ENCODE data around the gene ACER2. TPM values are rescaled to one million over a fixed set of nuclear protein-coding genes. Genes with fewer than 3 reads are reported as not detected.
"Not testable (repeated sequence)": the region's sequence is repeated elsewhere in the genome, so short reads cannot be mapped to it uniquely, and the experiment has no call there.

ACER2 gene
- total and polyA plus RNA-seq, 2 experiments from 2014 or later: 1.1 to 6.3 TPM

DNA sequence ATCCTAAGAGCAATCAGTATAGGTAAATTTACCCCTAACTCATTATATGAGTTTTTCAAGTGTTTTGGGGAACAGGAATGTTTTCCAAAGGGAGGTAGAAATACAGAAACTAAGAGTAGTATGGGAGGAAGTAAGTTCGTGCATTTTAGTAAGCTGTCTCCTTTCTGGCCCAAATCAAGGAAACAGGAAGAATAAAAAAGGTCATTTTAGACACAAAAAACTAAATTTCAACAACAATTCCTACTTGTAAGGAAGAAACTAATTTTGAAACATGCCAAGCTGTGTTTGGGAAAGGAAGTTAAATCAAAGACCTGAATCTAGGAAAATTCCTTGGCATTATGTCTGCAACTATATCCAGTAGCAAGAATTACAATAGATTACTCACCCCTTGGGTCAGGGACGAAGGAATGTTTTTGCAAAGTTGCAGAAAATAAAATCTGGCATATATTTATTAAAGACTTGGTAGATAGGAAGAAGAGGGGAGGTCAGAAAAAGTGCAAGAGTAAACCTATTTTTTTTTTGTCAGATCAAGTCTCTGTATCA lies 22.2 kb upstream of the ACER2 start:
- no peak for DNase-seq (ENCODE audit: low spot score)
- TF ChIP-seq EZH2phosphoT487 (IDR thresholded peaks at IDR 0.05; ENCODE audit: low read depth, severe bottlenecking, unreplicated experiment) (no peak), EZH2 (IDR thresholded peaks at IDR 0.05; ENCODE audit: borderline replicate concordance) (no peak)
- TF ChIP-seq, protein P1, sequence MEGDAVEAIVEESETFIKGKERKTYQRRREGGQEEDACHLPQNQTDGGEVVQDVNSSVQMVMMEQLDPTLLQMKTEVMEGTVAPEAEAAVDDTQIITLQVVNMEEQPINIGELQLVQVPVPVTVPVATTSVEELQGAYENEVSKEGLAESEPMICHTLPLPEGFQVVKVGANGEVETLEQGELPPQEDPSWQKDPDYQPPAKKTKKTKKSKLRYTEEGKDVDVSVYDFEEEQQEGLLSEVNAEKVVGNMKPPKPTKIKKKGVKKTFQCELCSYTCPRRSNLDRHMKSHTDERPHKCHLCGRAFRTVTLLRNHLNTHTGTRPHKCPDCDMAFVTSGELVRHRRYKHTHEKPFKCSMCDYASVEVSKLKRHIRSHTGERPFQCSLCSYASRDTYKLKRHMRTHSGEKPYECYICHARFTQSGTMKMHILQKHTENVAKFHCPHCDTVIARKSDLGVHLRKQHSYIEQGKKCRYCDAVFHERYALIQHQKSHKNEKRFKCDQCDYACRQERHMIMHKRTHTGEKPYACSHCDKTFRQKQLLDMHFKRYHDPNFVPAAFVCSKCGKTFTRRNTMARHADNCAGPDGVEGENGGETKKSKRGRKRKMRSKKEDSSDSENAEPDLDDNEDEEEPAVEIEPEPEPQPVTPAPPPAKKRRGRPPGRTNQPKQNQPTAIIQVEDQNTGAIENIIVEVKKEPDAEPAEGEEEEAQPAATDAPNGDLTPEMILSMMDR (IDR thresholded peaks at IDR 0.05; ENCODE audit: poor library complexity): no peak
- Histone ChIP-seq H3K36me3 (replicated peaks; ENCODE audit: insufficient read depth, low read depth) (no peaks in the 10 kb centered on the region), H3K27ac (no peak overlapping the region), H2AFZ (no peak overlapping the region), H4K20me1 (ENCODE audit: insufficient read depth, poor library complexity, severe bottlenecking) (no peaks in the 10 kb centered on the region), H3K4me1 (ENCODE audit: insufficient read depth) (no peaks in the 10 kb centered on the region), H3K4me3 (no peak overlapping the region), H3K4me2 (no peak overlapping the region), H3K79me2 (no peaks in the 10 kb centered on the region), H3K9me3 (ENCODE audit: low read depth) (no peaks in the 10 kb centered on the region), H3K9me2 (replicated peaks; ENCODE audit: insufficient read depth) (no peaks in the 10 kb centered on the region), H3K27me3 (no peaks in the 10 kb centered on the region)
- WGBS (ENCODE audit: low lambda C conversion rate, missing lambda C conversion rate): 84% methylated on average over 2 of the region's 2 CpGs

DNA sequence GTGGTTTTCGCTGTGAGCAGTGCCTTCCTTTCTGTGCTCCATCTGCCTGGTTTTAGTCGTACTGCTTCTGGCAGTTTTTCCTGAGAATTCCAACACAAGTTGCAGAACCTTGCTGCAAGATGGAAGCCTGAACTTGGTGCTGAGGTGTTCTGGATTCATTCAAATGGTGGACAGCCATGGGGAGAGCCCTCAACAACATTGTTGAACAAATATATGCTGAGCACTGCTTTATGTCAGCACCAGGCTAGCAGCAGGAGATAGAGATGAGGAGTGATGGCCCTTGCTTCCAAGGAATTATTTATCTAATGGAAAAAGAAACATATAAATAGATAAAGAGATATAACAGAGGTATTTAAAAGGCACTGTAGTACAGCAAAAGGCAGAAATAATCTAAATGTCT lies 21.5 kb upstream of the ACER2 start:
- WGBS (ENCODE audit: low lambda C conversion rate, missing lambda C conversion rate): 61% methylated on average over 2 of the region's 2 CpGs
- no peak overlapping the region for H3K27ac ChIP-seq
- no peak for DNase-seq (ENCODE audit: low spot score)
- H3K36me3 ChIP-seq (replicated peaks; ENCODE audit: insufficient read depth, low read depth): no peaks in the 10 kb centered on the region
- no peak overlapping the region for H3K4me3 ChIP-seq
- no peak overlapping the region for H3K4me2 ChIP-seq
- no peaks in the 10 kb centered on the region for H3K27me3 ChIP-seq
- TF ChIP-seq EZH2 (IDR thresholded peaks at IDR 0.05; ENCODE audit: borderline replicate concordance): no peak
- TF ChIP-seq, protein P1 (IDR thresholded peaks at IDR 0.05; ENCODE audit: poor library complexity): no peak
- TF ChIP-seq EZH2phosphoT487 (IDR thresholded peaks at IDR 0.05; ENCODE audit: low read depth, severe bottlenecking, unreplicated experiment): no peak
- H3K9me2 ChIP-seq (replicated peaks; ENCODE audit: insufficient read depth): no peaks in the 10 kb centered on the region
- H3K9me3 ChIP-seq (ENCODE audit: low read depth): no peaks in the 10 kb centered on the region
- H3K4me1 ChIP-seq (ENCODE audit: insufficient read depth): no peaks in the 10 kb centered on the region
- H2AFZ ChIP-seq: no peak overlapping the region
- no peaks in the 10 kb centered on the region for H4K20me1 ChIP-seq (ENCODE audit: insufficient read depth, poor library complexity, severe bottlenecking)
- H3K79me2 ChIP-seq: no peaks in the 10 kb centered on the region

DNA sequence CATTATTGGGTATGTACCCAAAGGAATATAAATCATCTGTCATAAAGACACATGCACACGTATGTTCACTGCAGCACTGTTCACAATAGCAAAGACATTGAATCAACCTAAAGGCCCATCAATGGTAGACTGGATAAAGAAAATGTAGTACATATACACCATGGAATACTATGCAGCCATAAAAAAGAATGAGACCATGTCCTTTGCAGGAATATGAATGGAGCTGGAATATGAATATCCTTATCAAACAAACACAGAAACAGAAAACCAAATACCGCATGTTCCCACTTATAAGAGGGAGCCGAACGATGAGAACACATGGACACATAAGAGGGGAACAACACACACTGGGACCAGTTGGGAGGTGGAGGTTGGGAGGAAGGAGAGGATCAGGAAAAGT lies 19.3 kb upstream of the ACER2 start:
- DNase-seq (ENCODE audit: low spot score); H3K36me3 ChIP-seq (replicated peaks; ENCODE audit: insufficient read depth, low read depth); H3K4me1 ChIP-seq (ENCODE audit: insufficient read depth); H2AFZ ChIP-seq; H4K20me1 ChIP-seq (ENCODE audit: insufficient read depth, poor library complexity, severe bottlenecking); H3K27ac ChIP-seq; H3K27me3 ChIP-seq; H3K9me3 ChIP-seq (ENCODE audit: low read depth); H3K79me2 ChIP-seq; H3K9me2 ChIP-seq (replicated peaks; ENCODE audit: insufficient read depth); H3K4me2 ChIP-seq; H3K4me3 ChIP-seq: not testable (repeated sequence)
- 93% methylated on average over 4 of the region's 4 CpGs for WGBS (ENCODE audit: low lambda C conversion rate, missing lambda C conversion rate)

DNA sequence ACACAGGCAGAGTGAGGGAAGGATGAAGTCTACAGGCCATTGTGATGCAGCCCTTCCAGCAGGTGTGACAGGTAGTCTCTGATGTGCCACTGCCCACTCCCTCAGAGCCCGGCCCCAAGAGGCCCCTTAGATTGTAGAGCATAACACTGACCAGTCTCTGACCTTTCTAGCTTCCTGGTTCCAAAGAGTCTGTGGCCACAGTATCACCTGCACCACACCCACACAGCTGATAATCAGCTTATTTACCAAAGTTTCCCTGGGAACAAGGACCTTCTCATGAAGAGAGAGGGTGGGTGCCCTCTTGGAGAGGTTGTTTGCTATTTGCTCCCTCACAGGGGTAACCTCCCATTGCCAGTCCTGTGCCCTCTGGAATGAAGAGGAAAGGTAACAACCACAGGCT lies 11.0 kb upstream of the ACER2 start:
- Histone ChIP-seq H3K4me2 (peak overlapping the region; percentile 33), H3K9me2 (replicated peaks; ENCODE audit: insufficient read depth) (no peaks in the 10 kb centered on the region), H4K20me1 (ENCODE audit: insufficient read depth, poor library complexity, severe bottlenecking) (no peaks in the 10 kb centered on the region), H3K27ac (peak overlapping the region; percentile 85), H3K4me1 (ENCODE audit: insufficient read depth) (peaks cover 4% of the 10 kb centered on the region), H2AFZ (no peak overlapping the region), H3K4me3 (no peak overlapping the region), H3K79me2 (no peaks in the 10 kb centered on the region), H3K27me3 (no peaks in the 10 kb centered on the region), H3K9me3 (ENCODE audit: low read depth) (peaks cover 3% of the 10 kb centered on the region), H3K36me3 (replicated peaks; ENCODE audit: insufficient read depth, low read depth) (no peaks in the 10 kb centered on the region)
- TF ChIP-seq, protein P1 (IDR thresholded peaks at IDR 0.05; ENCODE audit: poor library complexity): no peak
- TF ChIP-seq EZH2 (IDR thresholded peaks at IDR 0.05; ENCODE audit: borderline replicate concordance): no peak
- no peak for TF ChIP-seq EZH2phosphoT487 (IDR thresholded peaks at IDR 0.05; ENCODE audit: low read depth, severe bottlenecking, unreplicated experiment)
- 68% methylated on average over 1 of the region's 1 CpG for WGBS (ENCODE audit: low lambda C conversion rate, missing lambda C conversion rate)
- peak; percentile 45 for DNase-seq (ENCODE audit: low spot score)

DNA sequence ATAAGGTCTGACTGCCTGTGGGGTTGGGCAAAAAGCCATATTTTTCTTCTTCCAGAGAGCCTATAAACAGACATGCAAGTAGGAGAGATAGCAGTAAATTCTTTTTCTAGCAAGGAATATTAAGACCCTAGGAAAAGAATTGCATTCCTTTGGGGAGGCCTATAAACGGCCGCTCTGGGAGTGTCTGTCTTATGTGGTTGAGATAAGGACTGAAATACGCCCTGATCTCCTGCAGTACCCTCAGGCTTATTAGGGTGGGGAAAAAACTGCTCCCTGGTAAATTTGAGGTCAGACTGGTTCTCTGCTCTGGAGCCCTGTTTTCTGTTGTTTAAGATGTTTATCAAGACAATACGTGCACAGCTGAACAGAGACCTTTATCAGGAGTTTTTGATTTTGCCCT lies 5.6 kb upstream of the ACER2 start:
- H4K20me1 ChIP-seq (ENCODE audit: insufficient read depth, poor library complexity, severe bottlenecking); H2AFZ ChIP-seq; H3K36me3 ChIP-seq (replicated peaks; ENCODE audit: insufficient read depth, low read depth); H3K9me3 ChIP-seq (ENCODE audit: low read depth); DNase-seq (ENCODE audit: low spot score); H3K4me2 ChIP-seq; H3K4me3 ChIP-seq; H3K4me1 ChIP-seq (ENCODE audit: insufficient read depth); H3K9me2 ChIP-seq (replicated peaks; ENCODE audit: insufficient read depth); H3K27me3 ChIP-seq; H3K79me2 ChIP-seq; H3K27ac ChIP-seq: not testable (repeated sequence)
- 57% methylated on average over 4 of the region's 4 CpGs for WGBS (ENCODE audit: low lambda C conversion rate, missing lambda C conversion rate)

Measured in hepatocyte (in vitro differentiated cells).